Measurements from ENCODE around the gene MYEOV. TPM values are rescaled to one million over a fixed set of nuclear protein-coding genes. Genes with fewer than 3 reads are reported as not detected.

The MYEOV gene
- total RNA-seq, 1 donor from 2014 or later = 1.3 TPM

GRCh38 chr11:69265911-69266510 is 27.9 kb upstream of the MYEOV start:
- no peak for DNase-seq

- DNase-seq = no peak
These were observed 26.6 kb upstream of the MYEOV start for GRCh38 chr11:69267395-69267805.

- no peak for DNase-seq
These were observed 25.0 kb upstream of the MYEOV start for GRCh38 chr11:69268911-69269310.

GRCh38 chr11:69269388-69269787 is 24.6 kb upstream of the MYEOV start:
- DNase-seq = no peak

GRCh38 chr11:69269926-69270697 is 23.8 kb upstream of the MYEOV start:
- no peak for DNase-seq

- no peak for DNase-seq
These were observed 23.0 kb upstream of the MYEOV start for GRCh38 chr11:69270941-69271340.

- no peak for DNase-seq
These were observed 21.9 kb upstream of the MYEOV start for GRCh38 chr11:69272055-69272454.

- DNase-seq = no peak
These were observed 21.0 kb upstream of the MYEOV start for GRCh38 chr11:69272831-69273485.

- no peak for DNase-seq
These were observed 20.4 kb upstream of the MYEOV start for GRCh38 chr11:69273571-69273970.

- DNase-seq = peak; percentile 69
These were observed 19.4 kb upstream of the MYEOV start for GRCh38 chr11:69274531-69275016.

- DNase-seq = no peak
These were observed 18.8 kb upstream of the MYEOV start for GRCh38 chr11:69275178-69275577.

GRCh38 chr11:69276165-69276564 is 17.8 kb upstream of the MYEOV start:
- no peak for DNase-seq

GRCh38 chr11:69277074-69277809 is 16.7 kb upstream of the MYEOV start:
- DNase-seq = no peak

- DNase-seq = no peak
These were observed 15.7 kb upstream of the MYEOV start for GRCh38 chr11:69278091-69278867.

- no peak for DNase-seq
These were observed 13.5 kb upstream of the MYEOV start for GRCh38 chr11:69280451-69280850.

GRCh38 chr11:69280994-69281393 is 13.0 kb upstream of the MYEOV start:
- DNase-seq = no peak

GRCh38 chr11:69283446-69283845 is 10.5 kb upstream of the MYEOV start:
- DNase-seq = no peak

GRCh38 chr11:69284081-69284511 is 9.9 kb upstream of the MYEOV start:
- DNase-seq = no peak

- no peak for DNase-seq
These were observed 8.9 kb upstream of the MYEOV start for GRCh38 chr11:69285091-69285490.

GRCh38 chr11:69285766-69286165 is 8.2 kb upstream of the MYEOV start:
- no peak for DNase-seq
